Measurements from ENCODE around the gene SPDYE3.
"Not testable (repeated sequence)": the region's sequence is repeated elsewhere in the genome, so short reads cannot be mapped to it uniquely, and the experiment has no call there.

DNA sequence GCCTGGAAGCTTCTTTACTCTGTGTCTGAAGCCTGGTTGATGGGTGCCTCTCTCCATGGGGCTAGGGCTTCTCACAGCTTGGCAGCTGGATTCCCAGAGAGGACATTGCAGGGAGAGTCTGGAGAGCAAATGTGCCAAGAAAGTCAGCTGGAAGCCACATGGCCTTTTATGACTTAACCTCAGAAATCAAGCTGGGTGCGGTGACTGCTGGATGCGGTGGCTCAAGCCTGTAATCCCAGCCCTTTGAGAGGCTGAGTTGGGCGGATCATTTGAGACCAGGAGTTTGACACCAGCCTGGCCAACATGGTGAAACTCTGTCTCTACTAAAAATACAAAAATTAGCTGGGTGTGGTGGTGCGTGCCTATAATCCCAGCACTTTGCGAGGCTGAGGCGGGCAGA is 31.4 kb upstream of the SPDYE3 start:
- TF ChIP-seq, protein P1, sequence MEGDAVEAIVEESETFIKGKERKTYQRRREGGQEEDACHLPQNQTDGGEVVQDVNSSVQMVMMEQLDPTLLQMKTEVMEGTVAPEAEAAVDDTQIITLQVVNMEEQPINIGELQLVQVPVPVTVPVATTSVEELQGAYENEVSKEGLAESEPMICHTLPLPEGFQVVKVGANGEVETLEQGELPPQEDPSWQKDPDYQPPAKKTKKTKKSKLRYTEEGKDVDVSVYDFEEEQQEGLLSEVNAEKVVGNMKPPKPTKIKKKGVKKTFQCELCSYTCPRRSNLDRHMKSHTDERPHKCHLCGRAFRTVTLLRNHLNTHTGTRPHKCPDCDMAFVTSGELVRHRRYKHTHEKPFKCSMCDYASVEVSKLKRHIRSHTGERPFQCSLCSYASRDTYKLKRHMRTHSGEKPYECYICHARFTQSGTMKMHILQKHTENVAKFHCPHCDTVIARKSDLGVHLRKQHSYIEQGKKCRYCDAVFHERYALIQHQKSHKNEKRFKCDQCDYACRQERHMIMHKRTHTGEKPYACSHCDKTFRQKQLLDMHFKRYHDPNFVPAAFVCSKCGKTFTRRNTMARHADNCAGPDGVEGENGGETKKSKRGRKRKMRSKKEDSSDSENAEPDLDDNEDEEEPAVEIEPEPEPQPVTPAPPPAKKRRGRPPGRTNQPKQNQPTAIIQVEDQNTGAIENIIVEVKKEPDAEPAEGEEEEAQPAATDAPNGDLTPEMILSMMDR (IDR thresholded peaks at IDR 0.05), result not testable (repeated sequence)
- not testable (repeated sequence) for TF ChIP-seq POLR2A (IDR thresholded peaks at IDR 0.05)
